Activated T-cell treated with anti-CD3 and anti-CD28 coated beads for 48 hours (primary cell): ENCODE results near the gene HEATR5A.
A peak's percentile ranks its signal among the peaks of the same experiment; 100 is the strongest.
"Not testable (repeated sequence)": the region's sequence is repeated elsewhere in the genome, so short reads cannot be mapped to it uniquely, and the experiment has no call there.

Source experiments
- DNase-seq: peaks from one replicate; pipeline ENCODE4 v3.0.0-alpha.2; 2020; ENCODE audit warnings: low read depth

The HEATR5A gene

GRCh38 chr14:31280871-31281220 is 139.5 kb downstream of the HEATR5A start:
- DNase-seq, result no peak

- no peak for DNase-seq
Measured at GRCh38 chr14:31280132-31280870, 140.0 kb downstream of the HEATR5A start.

GRCh38 chr14:31278883-31279282 is 141.5 kb downstream of the HEATR5A start:
- no peak for DNase-seq

GRCh38 chr14:31277085-31277484 is 143.3 kb downstream of the HEATR5A start:
- no peak for DNase-seq

GRCh38 chr14:31276417-31276816 is 143.9 kb downstream of the HEATR5A start:
- not testable (repeated sequence) for DNase-seq

GRCh38 chr14:31275731-31276130 is 144.6 kb downstream of the HEATR5A start:
- DNase-seq, result no peak

- no peak for DNase-seq
Measured at GRCh38 chr14:31271648-31272047, 148.7 kb downstream of the HEATR5A start.

- DNase-seq, result peak; percentile 13
Measured at GRCh38 chr14:31270196-31270772, 150.1 kb downstream of the HEATR5A start.

GRCh38 chr14:31269634-31270195 is 150.6 kb downstream of the HEATR5A start:
- DNase-seq, result no peak

GRCh38 chr14:31268216-31268615 is 152.1 kb downstream of the HEATR5A start:
- no peak for DNase-seq

- DNase-seq, result no peak
Measured at GRCh38 chr14:31266437-31267331, 153.7 kb downstream of the HEATR5A start.

GRCh38 chr14:31265701-31266398 is 154.5 kb downstream of the HEATR5A start:
- no peak for DNase-seq

GRCh38 chr14:31263485-31264133 is 156.7 kb downstream of the HEATR5A start:
- no peak for DNase-seq

GRCh38 chr14:31261859-31262731 is 158.3 kb downstream of the HEATR5A start:
- DNase-seq, result no peak

GRCh38 chr14:31261523-31261858 is 158.9 kb downstream of the HEATR5A start:
- DNase-seq, result no peak

GRCh38 chr14:31259040-31259435 is 161.3 kb downstream of the HEATR5A start:
- DNase-seq, result not testable (repeated sequence)

- DNase-seq, result no peak
Measured at GRCh38 chr14:31258427-31259039, 161.8 kb downstream of the HEATR5A start.

GRCh38 chr14:31257554-31258426 is 162.6 kb downstream of the HEATR5A start:
- not testable (repeated sequence) for DNase-seq

- no peak for DNase-seq
Measured at GRCh38 chr14:31257244-31257553, 163.2 kb downstream of the HEATR5A start.
